Inferior parietal cortex (tissue), 1 donor: Measurements from ENCODE around the gene TENT5A.
"Not testable (repeated sequence)": the region's sequence is repeated elsewhere in the genome, so short reads cannot be mapped to it uniquely, and the experiment has no call there.

Experiments used
- DNase-seq: peaks from one replicate; pipeline ENCODE4 v3.0.0-alpha.2; 2016; ENCODE audit errors: extremely low spot score

Gene TENT5A

GRCh38 chr6:81752084-81752920 lies at the start of gene TENT5A:
Gene TENT5A, minus strand, starts transcription at chr6:81752681. Its CDS starts 540 bp downstream, at chr6:81752141.
- DNase-seq, result peak; percentile 59

DNA sequence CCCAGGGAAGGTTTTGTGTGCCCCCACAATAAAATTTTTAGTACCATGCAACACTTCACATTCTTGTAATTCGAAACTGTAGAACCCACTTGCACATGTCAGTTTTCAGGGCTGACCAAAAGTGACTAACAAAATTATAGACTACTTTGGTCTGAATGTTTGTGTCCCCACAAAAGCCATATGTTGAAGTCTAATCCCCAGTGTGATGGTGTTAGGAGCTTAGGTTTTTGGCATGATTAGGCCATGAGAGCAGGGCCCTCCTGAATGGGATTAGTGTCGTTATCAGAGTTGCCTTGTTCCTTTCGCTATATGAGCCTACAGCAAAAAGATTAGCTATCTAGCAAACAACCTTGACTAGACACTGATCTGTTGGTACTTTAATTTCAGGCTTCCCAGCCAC lies 49.0 kb upstream of the TENT5A start:
- no peak for DNase-seq

DNA sequence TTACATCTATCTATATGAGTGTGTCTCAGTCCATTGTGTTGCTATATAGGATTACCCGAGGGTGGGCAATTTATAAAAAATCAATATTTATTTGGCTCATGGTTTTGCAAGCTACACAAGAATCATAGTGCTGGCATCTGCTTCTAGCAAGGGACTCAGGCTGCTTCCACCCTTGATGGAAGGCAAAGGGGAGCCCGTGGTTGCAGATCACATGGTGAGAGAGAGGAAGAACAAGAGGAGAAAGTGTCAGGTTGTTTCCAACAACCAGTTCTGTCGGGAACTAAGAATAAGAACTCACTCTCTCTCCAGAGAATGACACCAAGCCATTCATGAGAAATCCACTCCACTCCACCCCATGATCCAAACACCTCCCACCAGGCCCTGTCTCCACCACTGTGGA lies 48.2 kb upstream of the TENT5A start:
- DNase-seq, result no peak

GRCh38 chr6:81799323-81799722 lies 46.8 kb upstream of the TENT5A start:
- no peak for DNase-seq

DNA sequence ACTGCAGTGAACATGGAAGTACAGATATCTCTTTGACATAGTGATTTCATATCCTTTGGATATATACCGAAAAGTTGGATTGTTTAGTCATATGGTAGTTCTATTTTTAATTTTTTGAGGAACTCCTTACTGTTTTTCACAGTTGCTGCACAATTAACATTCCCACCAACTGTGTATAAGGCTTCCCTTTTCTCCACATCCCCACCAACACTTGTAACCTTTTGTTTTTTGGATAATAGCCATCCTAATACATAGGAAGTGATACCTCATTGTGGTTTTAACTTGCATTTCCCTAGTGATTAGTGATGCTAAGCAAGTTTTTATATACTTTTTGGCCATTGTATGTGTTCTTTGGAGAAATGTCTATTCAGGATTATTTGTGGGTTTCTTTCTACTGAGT lies 45.1 kb upstream of the TENT5A start:
- DNase-seq, result no peak

- no peak for DNase-seq
Observed at GRCh38 chr6:81795890-81796289, 43.4 kb upstream of the TENT5A start.

DNA sequence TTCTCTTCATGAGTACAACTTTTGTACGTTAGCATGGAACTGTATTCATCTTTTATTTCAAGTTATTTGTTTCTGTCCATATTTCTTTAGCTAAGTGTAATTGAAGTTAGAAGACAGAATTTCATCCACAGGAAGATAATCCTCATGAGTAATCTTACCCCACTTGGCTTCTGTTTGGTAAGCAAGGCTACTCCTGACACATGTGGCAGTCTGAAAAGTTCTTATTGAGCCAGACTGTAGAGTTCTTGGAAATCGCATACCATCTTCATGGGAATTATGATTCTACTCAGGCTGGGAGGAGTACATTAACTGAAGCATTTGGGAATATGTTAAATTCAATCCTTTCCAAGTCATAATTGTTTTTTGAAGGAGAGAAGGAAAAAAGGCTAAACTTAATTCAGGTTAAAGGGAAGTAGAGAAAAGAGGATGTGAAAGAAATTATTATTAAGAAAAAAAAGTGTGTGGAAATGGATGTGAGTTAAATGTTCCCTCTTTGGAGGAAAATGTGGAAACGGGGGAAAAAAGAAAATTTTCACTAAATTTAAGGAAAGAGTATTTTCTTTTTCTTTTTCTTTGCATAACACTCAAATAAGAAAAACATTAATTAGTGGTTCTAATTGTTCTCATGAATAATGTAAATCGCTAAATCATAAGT lies 41.5 kb upstream of the TENT5A start:
- DNase-seq, result no peak

GRCh38 chr6:81792826-81793225 lies 40.3 kb upstream of the TENT5A start:
- no peak for DNase-seq

DNA sequence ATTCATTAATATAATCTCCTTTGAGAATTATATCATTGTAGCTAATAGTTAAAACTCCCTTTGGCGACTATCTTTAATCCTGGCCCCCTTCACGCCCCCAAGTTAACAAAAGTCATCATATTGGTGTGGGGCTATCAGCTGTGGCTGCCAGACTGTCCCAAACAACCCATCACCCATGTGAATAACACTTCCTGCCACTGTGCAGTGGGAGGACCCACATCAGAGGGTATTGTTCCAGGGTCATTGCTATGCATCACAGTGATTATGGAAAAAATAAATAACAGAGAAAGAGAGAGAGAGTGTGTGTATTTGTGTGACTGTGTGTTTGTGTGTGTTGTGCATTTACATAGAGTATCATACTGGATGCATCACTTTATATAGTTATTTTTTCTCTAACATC lies 39.3 kb upstream of the TENT5A start:
- DNase-seq, result no peak

- no peak for DNase-seq
Observed at GRCh38 chr6:81790034-81790433, 37.6 kb upstream of the TENT5A start.

- no peak for DNase-seq
Observed at GRCh38 chr6:81789291-81789690, 36.8 kb upstream of the TENT5A start.

GRCh38 chr6:81788748-81789147 lies 36.3 kb upstream of the TENT5A start:
- DNase-seq, result no peak

DNA sequence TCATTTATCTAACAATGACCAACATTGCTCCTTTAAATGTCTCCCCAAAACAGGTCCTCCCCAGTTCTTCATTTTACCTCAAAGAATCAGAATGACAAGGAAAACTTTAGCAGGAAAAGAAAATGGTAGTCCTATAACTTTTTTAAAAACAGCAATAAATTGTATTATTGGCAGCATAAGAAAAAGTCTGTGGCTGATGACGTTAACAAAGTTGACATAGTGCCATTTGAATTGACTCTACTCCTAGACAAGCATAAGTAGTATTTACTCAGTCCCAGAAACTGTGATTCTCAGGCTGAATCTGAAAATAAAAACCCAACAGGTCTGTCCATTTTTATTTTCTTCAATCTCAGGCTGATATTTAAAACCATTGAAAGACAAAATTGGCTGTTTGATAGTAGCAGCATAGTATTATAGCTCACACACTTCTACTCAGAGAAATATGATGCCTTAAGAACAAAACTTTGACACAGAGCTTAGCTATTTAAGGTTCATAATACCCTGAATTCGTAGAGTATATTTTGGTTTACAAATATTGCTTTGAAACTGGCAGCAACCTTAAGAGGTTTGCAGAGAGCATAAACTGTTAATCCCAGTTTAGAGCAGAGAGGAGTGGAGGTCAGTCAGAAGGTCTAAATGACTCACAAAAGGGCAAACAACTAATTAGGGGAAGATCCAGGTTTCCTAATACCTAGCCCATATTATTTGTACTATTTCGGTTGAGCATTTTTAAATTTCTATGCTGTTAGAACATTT lies 35.0 kb upstream of the TENT5A start:
- no peak for DNase-seq

- no peak for DNase-seq
Observed at GRCh38 chr6:81786150-81786549, 33.7 kb upstream of the TENT5A start.

- DNase-seq, result no peak
Observed at GRCh38 chr6:81785377-81785776, 32.9 kb upstream of the TENT5A start.

DNA sequence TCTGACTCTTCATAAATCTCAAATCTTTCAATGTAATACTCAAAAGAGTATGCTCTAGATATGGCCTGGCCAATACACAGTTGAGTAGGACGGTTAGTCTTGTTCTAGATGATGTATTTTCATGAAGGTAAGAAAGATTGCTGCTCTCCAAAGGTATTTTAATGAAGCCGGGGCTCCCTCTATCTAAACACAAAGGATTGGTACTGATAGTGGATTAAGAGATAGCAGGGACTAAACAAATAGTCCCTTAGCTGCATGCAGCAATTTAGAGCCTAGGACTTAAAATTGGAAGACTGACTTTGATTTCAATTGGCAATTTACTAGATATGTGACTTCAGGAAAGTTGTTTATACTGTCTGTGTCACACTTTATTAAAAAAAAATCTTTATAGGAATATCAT lies 31.4 kb upstream of the TENT5A start:
- DNase-seq, result no peak

GRCh38 chr6:81781624-81782023 lies 29.1 kb upstream of the TENT5A start:
- DNase-seq, result no peak

DNA sequence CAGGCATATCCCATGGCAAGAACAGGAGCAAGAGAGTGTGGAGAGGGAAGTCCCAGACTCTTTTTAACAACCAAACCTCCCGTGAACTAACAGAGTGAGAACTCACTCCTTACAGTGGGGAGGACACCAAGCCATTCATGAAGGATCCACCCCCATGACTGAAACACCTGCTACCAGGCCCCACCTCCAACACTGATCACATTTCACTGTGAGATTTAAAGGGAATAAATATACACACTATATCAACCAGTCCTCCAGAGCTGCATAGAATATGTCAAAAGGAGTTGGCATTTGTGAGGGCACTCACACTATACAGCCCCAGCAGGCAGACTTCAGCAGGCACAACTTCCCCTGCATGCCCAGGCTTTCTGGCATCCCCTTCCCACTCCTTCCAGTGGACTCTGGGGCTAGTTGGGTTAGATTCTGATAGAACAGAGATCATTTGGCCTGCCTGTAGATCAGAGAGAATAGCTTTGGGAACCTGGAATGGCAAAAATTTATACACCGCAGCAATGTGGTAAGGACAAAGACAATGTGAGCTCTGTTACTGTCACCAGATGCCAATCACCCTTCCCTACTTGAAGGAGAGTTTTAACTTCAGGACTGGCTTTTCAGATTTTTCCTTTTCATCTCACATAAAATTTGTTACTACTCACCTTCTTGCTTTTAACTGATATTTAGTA lies 25.2 kb upstream of the TENT5A start:
- no peak for DNase-seq

GRCh38 chr6:81776219-81776618 lies 23.7 kb upstream of the TENT5A start:
- not testable (repeated sequence) for DNase-seq

DNA sequence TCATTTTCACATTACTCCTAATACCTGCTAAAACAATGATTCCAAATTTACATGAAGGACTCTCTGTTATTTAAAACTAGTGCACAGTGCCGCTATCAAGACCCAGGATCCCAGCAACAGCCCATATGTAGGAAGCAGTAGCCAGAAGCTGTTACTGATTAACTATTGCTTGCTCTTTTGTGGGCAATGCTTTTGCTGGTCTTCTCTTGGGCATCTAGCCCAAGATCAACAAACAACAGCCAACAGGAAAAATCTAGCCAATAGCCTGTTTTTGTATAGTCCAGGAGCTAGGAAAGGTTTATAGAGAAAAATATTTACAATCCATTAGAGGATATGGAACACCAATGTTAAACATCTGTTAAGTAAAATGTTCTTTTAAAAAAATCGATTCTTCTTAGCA lies 22.1 kb upstream of the TENT5A start:
- no peak for DNase-seq

DNA sequence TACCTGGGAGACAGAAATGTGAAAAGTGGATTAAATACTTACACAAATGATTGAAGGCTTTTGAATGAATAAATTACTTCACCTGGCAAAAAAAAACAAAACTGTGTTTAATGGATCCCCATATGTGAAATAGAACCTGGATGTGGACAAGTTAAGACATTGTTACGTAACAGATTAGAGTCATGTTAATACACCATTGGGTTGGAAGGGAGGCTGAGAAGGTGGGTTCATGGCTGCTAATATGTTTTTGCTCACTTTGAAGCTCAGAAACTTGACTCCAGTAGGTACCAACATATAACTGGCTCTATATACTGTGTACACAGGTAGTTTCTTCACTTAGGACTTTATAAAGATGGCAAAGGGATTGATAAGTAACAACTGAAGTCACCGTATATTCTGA lies 21.4 kb upstream of the TENT5A start:
- DNase-seq, result no peak

GRCh38 chr6:81772741-81773140 lies 20.3 kb upstream of the TENT5A start:
- DNase-seq, result no peak
